ENCODE measurements around the gene RELA. TPM values are rescaled to one million over a fixed set of nuclear protein-coding genes. Genes with fewer than 3 reads are reported as not detected.

Gene RELA
- total and polyA plus RNA-seq, 10 of the 15 experiments (the other 5 are each of a cell fraction or from before 2014, with no cell fraction given) = 5.1 to 56.4 (median 34.2) TPM

DNA sequence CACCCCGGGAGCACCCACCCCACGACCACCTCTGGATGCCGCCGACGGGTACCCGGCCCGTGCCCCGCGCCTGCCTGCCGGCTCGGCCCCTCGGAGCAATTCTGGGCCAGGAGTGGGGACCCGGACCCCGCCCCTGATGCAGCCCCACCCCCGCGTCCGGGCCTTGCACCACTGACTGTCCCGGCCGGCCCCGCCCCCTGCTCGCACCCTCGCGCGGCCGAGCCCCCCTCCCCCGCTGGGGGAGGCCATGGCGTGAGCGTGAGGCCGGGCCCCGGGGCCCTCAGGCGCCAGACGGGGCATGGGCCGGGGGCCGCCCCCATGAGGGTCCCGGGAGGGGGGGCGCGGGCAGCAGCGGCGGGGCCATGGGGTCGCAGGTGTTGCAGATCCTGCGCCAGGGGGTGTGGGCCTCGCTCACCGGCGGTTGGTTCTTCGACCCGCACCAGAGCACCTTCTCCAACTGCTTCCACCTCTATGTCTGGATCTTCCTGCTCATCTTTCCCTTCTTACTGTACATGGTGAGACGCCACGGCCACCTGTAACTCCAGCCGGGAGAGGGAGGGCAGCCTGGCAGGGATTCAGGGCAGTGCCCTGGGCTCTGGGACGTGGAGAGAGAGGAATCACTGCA, 46.7 kb downstream of the RELA start:
- Histone ChIP-seq H3K27ac (ENCODE audit: control insufficient read depth, insufficient read depth) (peak overlapping the region; percentile 64), H3K4me3 (peak overlapping the region; percentile 100), H4K20me1 (ENCODE audit: control insufficient read depth, insufficient read depth) (no peaks in the 10 kb centered on the region; the same call in 1 of the 2 replicates), H3K4me1 (ENCODE audit: control insufficient read depth, insufficient read depth, low read length) (peaks cover 24% of the 10 kb centered on the region), H2AFZ (ENCODE audit: control insufficient read depth, low read depth, low read length) (no peak overlapping the region), H3K27me3 (replicated peaks in 1 of 2; ENCODE audit: control insufficient read depth in 2 of 2, insufficient read depth in 2 of 2, low read length in 1 of 2) (no peaks in the 10 kb centered on the region), H3K9ac (ENCODE audit: control insufficient read depth, insufficient read depth, low read length) (peak overlapping the region; percentile 68), H3K36me3 (ENCODE audit: control insufficient read depth in 2 of 2, insufficient read depth in 2 of 2, low read length in 1 of 2) (peaks cover 17 to 21% of the 10 kb centered on the region in 2 experiments; a peak in 3 of 4 replicates), H3K4me2 (ENCODE audit: control insufficient read depth, insufficient read depth) (peak overlapping the region; percentile 94), H3K79me2 (ENCODE audit: control insufficient read depth, insufficient read depth, low read length) (peaks cover 72% of the 10 kb centered on the region), H3K9me3 (replicated peaks; ENCODE audit: control insufficient read depth, insufficient read depth, low read length) (no peaks in the 10 kb centered on the region)
- ATAC-seq (peak; percentile 11), FAIRE-seq (no peak), DNase-seq (ENCODE audit: low read depth, low spot score) (no peak)
- in situ Hi-C loops (cut with MboI) = no loop called here
- SMC1A ChIA-PET (ENCODE audit: uncharacterized antibody, unreplicated experiment) = interaction anchor here (1.2 to 1.7 kb wide), 8 partner anchors 10 to 273 kb away, joined by 3 to 21 read pairs (median 6); partner anchors contain the start of genes CCDC85B, FIBP, SIPA1 and ZNRD2
- TF ChIP-seq HDGF (IDR thresholded peaks at IDR 0.05) = no peak
- peak; percentile 73 for TF ChIP-seq LARP7 (IDR thresholded peaks at IDR 0.05)
- TF ChIP-seq SMARCA5 (IDR thresholded peaks at IDR 0.05) = peak; percentile 55; the same call in 1 of the 2 replicates
- peak in 1 of 2 experiments; percentile 48; a peak in 2 of 4 replicates for TF ChIP-seq BHLHE40 (IDR thresholded peaks at IDR 0.05; ENCODE audit: borderline replicate concordance in 1 of 2, low read depth in 2 of 2, low read length in 1 of 2)
- TF ChIP-seq EGR1 (IDR thresholded peaks at IDR 0.05; ENCODE audit: borderline replicate concordance in 1 of 2, low read depth in 2 of 2, low read length in 2 of 2) = peak in 1 of 2 experiments; percentile 63; a peak in 1 of 3 replicates
- peak; percentile 42; the same call in 1 of the 2 replicates for TF ChIP-seq NR2F1 (conservative IDR thresholded peaks at IDR 0.05)
- TF ChIP-seq, protein P1, sequence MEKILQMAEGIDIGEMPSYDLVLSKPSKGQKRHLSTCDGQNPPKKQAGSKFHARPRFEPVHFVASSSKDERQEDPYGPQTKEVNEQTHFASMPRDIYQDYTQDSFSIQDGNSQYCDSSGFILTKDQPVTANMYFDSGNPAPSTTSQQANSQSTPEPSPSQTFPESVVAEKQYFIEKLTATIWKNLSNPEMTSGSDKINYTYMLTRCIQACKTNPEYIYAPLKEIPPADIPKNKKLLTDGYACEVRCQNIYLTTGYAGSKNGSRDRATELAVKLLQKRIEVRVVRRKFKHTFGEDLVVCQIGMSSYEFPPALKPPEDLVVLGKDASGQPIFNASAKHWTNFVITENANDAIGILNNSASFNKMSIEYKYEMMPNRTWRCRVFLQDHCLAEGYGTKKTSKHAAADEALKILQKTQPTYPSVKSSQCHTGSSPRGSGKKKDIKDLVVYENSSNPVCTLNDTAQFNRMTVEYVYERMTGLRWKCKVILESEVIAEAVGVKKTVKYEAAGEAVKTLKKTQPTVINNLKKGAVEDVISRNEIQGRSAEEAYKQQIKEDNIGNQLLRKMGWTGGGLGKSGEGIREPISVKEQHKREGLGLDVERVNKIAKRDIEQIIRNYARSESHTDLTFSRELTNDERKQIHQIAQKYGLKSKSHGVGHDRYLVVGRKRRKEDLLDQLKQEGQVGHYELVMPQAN (conservative IDR thresholded peaks at IDR 0.05) = 0 out of 2 replicates have a peak, but pooled peaks have one; percentile 80
- no peak for TF ChIP-seq YBX1 (IDR thresholded peaks at IDR 0.05)
- no peak for TF ChIP-seq CREM (IDR thresholded peaks at IDR 0.05; ENCODE audit: low read depth)
- 0 out of 2 replicates have a peak, but pooled peaks have one; percentile 38 for TF ChIP-seq YY1 (IDR thresholded peaks at IDR 0.05; ENCODE audit: low read depth, low read length)
- TF ChIP-seq, protein P2, sequence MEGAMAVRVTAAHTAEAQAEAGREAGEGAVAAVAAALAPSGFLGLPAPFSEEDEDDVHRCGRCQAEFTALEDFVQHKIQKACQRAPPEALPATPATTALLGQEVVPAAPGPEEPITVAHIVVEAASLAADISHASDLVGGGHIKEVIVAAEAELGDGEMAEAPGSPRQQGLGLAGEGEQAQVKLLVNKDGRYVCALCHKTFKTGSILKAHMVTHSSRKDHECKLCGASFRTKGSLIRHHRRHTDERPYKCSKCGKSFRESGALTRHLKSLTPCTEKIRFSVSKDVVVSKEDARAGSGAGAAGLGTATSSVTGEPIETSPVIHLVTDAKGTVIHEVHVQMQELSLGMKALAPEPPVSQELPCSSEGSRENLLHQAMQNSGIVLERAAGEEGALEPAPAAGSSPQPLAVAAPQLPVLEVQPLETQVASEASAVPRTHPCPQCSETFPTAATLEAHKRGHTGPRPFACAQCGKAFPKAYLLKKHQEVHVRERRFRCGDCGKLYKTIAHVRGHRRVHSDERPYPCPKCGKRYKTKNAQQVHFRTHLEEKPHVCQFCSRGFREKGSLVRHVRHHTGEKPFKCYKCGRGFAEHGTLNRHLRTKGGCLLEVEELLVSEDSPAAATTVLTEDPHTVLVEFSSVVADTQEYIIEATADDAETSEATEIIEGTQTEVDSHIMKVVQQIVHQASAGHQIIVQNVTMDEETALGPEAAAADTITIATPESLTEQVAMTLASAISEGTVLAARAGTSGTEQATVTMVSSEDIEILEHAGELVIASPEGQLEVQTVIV (IDR thresholded peaks at IDR 0.05; ENCODE audit: borderline replicate concordance, partially characterized antibody) = no peak
- TF ChIP-seq BRCA1 (IDR thresholded peaks at IDR 0.05; ENCODE audit: low read depth, low read length) = no peak
- POLR2A ChIA-PET = interaction anchor here (0.5 to 5.0 kb wide), 19 partner anchors 11 to 327 kb away, joined by 3 to 41 read pairs (median 6); partner anchors contain the start of genes C11orf68, EHBP1L1, FAM89B and MUS81
- intact Hi-C loops (cut with micrococcal nuclease; ENCODE audit: unreplicated experiment) = loop anchor here (1.0 to 2.0 kb wide), 5 partner anchors 23 to 75 kb away; partner anchors contain the start of genes SIPA1 and ZNRD2
- RAD21 ChIA-PET (ENCODE audit: unreplicated experiment) = interaction anchor here (0.7 to 4.0 kb wide), 15 partner anchors 16 to 283 kb away, joined by 3 to 36 read pairs (median 5); partner anchors contain the start of genes DPF2, EHBP1L1, FAM89B and KAT5
- CTCF ChIA-PET = interaction anchor here (0.6 to 3.8 kb wide), 11 partner anchors 10 to 286 kb away, joined by 3 to 35 read pairs (median 6); partner anchors contain the start of genes FAM89B, SIPA1 and ZNRD2
- no TSS peak for BruUV-seq (replicated peaks)
- WGBS (ENCODE audit: insufficient coverage, insufficient replicate concordance, low lambda C conversion rate, missing lambda C conversion rate) = 14% methylated on average over 22 of the region's 50 CpGs
